Measurements from ENCODE around the gene KIF3B. TPM values are rescaled to one million over a fixed set of nuclear protein-coding genes. Genes with fewer than 3 reads are reported as not detected.

Gene KIF3B
- total and polyA plus RNA-seq, 2 of the 13 experiments (the other 11 are each of a cell fraction or from before 2014, with no cell fraction given): 23.6 to 28.8 TPM

DNA sequence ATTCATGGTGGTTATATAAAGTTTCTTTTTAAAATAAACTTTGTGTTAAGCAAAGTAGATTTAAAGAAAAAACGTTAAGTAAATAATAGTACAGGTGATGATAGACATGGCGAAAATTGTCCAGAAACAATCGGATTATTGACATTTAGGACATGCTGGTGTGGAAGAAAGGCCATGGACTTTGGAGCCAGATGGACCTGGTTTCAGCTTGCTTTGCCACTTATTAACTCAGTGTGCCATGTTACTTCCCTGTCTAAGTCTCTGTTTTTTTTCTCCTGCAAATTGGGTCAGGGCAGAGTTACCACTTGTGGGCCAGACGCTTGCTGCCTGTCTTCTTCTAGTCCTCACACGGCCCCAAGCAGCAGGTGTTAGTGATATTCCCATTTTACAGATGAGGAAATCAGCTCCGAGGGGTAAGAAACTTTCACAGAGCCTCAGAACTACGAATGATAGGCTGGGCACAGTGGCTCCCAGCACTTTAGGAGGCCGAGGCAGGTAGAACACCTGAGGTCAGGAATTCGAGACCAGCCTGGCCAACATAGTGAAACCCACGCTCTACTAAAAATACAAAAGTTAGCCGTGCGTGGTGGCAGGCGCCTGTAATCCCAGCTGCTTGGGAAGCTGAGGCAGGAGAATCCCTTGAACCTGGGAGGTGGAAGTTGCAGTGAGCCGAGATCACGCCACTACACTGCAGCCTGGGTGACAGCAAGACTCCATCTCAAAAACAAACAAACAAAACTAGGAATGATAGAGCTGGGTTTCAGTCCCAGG, 12.4 kb downstream of the KIF3B start (continued):
- TF ChIP-seq, protein P1, sequence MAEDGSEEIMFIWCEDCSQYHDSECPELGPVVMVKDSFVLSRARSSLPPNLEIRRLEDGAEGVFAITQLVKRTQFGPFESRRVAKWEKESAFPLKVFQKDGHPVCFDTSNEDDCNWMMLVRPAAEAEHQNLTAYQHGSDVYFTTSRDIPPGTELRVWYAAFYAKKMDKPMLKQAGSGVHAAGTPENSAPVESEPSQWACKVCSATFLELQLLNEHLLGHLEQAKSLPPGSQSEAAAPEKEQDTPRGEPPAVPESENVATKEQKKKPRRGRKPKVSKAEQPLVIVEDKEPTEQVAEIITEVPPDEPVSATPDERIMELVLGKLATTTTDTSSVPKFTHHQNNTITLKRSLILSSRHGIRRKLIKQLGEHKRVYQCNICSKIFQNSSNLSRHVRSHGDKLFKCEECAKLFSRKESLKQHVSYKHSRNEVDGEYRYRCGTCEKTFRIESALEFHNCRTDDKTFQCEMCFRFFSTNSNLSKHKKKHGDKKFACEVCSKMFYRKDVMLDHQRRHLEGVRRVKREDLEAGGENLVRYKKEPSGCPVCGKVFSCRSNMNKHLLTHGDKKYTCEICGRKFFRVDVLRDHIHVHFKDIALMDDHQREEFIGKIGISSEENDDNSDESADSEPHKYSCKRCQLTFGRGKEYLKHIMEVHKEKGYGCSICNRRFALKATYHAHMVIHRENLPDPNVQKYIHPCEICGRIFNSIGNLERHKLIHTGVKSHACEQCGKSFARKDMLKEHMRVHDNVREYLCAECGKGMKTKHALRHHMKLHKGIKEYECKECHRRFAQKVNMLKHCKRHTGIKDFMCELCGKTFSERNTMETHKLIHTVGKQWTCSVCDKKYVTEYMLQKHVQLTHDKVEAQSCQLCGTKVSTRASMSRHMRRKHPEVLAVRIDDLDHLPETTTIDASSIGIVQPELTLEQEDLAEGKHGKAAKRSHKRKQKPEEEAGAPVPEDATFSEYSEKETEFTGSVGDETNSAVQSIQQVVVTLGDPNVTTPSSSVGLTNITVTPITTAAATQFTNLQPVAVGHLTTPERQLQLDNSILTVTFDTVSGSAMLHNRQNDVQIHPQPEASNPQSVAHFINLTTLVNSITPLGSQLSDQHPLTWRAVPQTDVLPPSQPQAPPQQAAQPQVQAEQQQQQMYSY (CRISPR knock-in tag; IDR thresholded peaks at IDR 0.05): no peak
- peak; percentile 93 for TF ChIP-seq FOXO1 (CRISPR knock-in tag; IDR thresholded peaks at IDR 0.05)
- TF ChIP-seq ZEB1 (IDR thresholded peaks at IDR 0.05; ENCODE audit: insufficient replicate concordance, low read depth): peak; percentile 78
- TF ChIP-seq FOSL2 (CRISPR knock-in tag; IDR thresholded peaks at IDR 0.05): peak; percentile 83
- peak; percentile 74; the same call in 1 of the 2 replicates for TF ChIP-seq ZNF431 (CRISPR knock-in tag; IDR thresholded peaks at IDR 0.05; ENCODE audit: borderline replicate concordance, low read depth)
- peak; percentile 67 for TF ChIP-seq SRY (CRISPR knock-in tag; IDR thresholded peaks at IDR 0.05)
- TF ChIP-seq, protein P2, sequence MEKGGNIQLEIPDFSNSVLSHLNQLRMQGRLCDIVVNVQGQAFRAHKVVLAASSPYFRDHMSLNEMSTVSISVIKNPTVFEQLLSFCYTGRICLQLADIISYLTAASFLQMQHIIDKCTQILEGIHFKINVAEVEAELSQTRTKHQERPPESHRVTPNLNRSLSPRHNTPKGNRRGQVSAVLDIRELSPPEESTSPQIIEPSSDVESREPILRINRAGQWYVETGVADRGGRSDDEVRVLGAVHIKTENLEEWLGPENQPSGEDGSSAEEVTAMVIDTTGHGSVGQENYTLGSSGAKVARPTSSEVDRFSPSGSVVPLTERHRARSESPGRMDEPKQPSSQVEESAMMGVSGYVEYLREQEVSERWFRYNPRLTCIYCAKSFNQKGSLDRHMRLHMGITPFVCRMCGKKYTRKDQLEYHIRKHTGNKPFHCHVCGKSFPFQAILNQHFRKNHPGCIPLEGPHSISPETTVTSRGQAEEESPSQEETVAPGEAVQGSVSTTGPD (CRISPR knock-in tag; IDR thresholded peaks at IDR 0.05): peak; percentile 46
- TF ChIP-seq ZNF484 (CRISPR knock-in tag; IDR thresholded peaks at IDR 0.05; ENCODE audit: borderline replicate concordance, low read depth): no peak
- TF ChIP-seq, protein P3, sequence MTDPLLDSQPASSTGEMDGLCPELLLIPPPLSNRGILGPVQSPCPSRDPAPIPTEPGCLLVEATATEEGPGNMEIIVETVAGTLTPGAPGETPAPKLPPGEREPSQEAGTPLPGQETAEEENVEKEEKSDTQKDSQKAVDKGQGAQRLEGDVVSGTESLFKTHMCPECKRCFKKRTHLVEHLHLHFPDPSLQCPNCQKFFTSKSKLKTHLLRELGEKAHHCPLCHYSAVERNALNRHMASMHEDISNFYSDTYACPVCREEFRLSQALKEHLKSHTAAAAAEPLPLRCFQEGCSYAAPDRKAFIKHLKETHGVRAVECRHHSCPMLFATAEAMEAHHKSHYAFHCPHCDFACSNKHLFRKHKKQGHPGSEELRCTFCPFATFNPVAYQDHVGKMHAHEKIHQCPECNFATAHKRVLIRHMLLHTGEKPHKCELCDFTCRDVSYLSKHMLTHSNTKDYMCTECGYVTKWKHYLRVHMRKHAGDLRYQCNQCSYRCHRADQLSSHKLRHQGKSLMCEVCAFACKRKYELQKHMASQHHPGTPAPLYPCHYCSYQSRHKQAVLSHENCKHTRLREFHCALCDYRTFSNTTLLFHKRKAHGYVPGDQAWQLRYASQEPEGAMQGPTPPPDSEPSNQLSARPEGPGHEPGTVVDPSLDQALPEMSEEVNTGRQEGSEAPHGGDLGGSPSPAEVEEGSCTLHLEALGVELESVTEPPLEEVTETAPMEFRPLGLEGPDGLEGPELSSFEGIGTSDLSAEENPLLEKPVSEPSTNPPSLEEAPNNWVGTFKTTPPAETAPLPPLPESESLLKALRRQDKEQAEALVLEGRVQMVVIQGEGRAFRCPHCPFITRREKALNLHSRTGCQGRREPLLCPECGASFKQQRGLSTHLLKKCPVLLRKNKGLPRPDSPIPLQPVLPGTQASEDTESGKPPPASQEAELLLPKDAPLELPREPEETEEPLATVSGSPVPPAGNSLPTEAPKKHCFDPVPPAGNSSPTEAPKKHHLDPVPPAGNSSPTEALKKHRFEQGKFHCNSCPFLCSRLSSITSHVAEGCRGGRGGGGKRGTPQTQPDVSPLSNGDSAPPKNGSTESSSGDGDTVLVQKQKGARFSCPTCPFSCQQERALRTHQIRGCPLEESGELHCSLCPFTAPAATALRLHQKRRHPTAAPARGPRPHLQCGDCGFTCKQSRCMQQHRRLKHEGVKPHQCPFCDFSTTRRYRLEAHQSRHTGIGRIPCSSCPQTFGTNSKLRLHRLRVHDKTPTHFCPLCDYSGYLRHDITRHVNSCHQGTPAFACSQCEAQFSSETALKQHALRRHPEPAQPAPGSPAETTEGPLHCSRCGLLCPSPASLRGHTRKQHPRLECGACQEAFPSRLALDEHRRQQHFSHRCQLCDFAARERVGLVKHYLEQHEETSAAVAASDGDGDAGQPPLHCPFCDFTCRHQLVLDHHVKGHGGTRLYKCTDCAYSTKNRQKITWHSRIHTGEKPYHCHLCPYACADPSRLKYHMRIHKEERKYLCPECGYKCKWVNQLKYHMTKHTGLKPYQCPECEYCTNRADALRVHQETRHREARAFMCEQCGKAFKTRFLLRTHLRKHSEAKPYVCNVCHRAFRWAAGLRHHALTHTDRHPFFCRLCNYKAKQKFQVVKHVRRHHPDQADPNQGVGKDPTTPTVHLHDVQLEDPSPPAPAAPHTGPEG (CRISPR knock-in tag; IDR thresholded peaks at IDR 0.05): no peak
- TF ChIP-seq HDAC1 (CRISPR knock-in tag; IDR thresholded peaks at IDR 0.05): peak; percentile 89
- TF ChIP-seq ELF3 (CRISPR knock-in tag; IDR thresholded peaks at IDR 0.05): peak; percentile 100
- TF ChIP-seq, protein P4, sequence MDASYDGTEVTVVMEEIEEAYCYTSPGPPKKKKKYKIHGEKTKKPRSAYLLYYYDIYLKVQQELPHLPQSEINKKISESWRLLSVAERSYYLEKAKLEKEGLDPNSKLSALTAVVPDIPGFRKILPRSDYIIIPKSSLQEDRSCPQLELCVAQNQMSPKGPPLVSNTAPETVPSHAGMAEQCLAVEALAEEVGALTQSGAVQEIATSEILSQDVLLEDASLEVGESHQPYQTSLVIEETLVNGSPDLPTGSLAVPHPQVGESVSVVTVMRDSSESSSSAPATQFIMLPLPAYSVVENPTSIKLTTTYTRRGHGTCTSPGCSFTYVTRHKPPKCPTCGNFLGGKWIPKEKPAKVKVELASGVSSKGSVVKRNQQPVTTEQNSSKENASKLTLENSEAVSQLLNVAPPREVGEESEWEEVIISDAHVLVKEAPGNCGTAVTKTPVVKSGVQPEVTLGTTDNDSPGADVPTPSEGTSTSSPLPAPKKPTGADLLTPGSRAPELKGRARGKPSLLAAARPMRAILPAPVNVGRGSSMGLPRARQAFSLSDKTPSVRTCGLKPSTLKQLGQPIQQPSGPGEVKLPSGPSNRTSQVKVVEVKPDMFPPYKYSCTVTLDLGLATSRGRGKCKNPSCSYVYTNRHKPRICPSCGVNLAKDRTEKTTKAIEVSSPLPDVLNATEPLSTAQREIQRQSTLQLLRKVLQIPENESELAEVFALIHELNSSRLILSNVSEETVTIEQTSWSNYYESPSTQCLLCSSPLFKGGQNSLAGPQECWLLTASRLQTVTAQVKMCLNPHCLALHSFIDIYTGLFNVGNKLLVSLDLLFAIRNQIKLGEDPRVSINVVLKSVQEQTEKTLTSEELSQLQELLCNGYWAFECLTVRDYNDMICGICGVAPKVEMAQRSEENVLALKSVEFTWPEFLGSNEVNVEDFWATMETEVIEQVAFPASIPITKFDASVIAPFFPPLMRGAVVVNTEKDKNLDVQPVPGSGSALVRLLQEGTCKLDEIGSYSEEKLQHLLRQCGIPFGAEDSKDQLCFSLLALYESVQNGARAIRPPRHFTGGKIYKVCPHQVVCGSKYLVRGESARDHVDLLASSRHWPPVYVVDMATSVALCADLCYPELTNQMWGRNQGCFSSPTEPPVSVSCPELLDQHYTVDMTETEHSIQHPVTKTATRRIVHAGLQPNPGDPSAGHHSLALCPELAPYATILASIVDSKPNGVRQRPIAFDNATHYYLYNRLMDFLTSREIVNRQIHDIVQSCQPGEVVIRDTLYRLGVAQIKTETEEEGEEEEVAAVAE (CRISPR knock-in tag; IDR thresholded peaks at IDR 0.05; ENCODE audit: borderline replicate concordance): peak; percentile 90; the same call in 1 of the 2 replicates
- TF ChIP-seq EED (CRISPR knock-in tag; IDR thresholded peaks at IDR 0.05): no peak
